GM12878 (cell line): ENCODE data around the gene CBFA2T3. TPM values are rescaled to one million over a fixed set of nuclear protein-coding genes. Genes with fewer than 3 reads are reported as not detected.

Experiments used
- ATAC-seq: fragments of 200-7000 bp; cut with Tn5 transposase; 3 replicates; pipeline ENCODE4 v1.9.1; 2020; ENCODE audit warnings: mild to moderate bottlenecking, moderate library complexity
- BruUV-seq: library from RNA; stranded (reverse); fragments of 400-500 nt; replicated peaks from 2 replicates; lab custom pipeline; 2021; lab: Mats Ljungman, UMichigan
- CTCF ChIA-PET: fragments of 300-600 bp; sonication (Branson Sonifier 250); formaldehyde crosslinking; extraction: SDS; loops from one replicate; lab custom pipeline; 2021; ENCODE audit warnings: inconsistent platforms; lab: Yijun Ruan, JAX
- POLR2A ChIA-PET: fragments of 350-600 bp; formaldehyde crosslinking; extraction: SDS; loops from one replicate; lab custom pipeline; 2021; ENCODE audit warnings: inconsistent platforms; lab: Charles Lee
- RAD21 ChIA-PET: fragments of 300-600 bp; sonication (Branson Sonifier 250); formaldehyde crosslinking; loops from one replicate; lab custom pipeline; 2023; ENCODE audit warnings: antibody characterized with exemption; ENCODE audit not compliant: unreplicated experiment; lab: Charles Lee
- SMC1A ChIA-PET: fragments of 300-600 bp; sonication (Branson Sonifier 250); formaldehyde crosslinking; loops from one replicate; lab custom pipeline; 2023; ENCODE audit not compliant: unreplicated experiment, uncharacterized antibody; lab: Charles Lee
- DNase-seq: peaks from one replicate; pipeline ENCODE4 v3.0.0-alpha.2; 2011; ENCODE audit warnings: low read depth, low spot score
- FAIRE-seq: peaks from 3 replicates; lab custom pipeline; 2011; peaks lifted over from hg19 to GRCh38; lab: Jason Lieb, UNC
- H2AFZ ChIP-seq: 2 replicates; pipeline ENCODE4 v1.6.0; 2011; ENCODE audit warnings: low read depth, low read length, control low read depth; ENCODE audit not compliant: control insufficient read depth
- H3K27ac ChIP-seq: 2 replicates; pipeline ENCODE4 v1.5.1; 2011; ENCODE audit warnings: control low read depth; ENCODE audit not compliant: control insufficient read depth, insufficient read depth
- H3K27me3 ChIP-seq, 2 experiments: replicated peaks in 1 of 2; 2 replicates each; pipeline versions ENCODE4 v1.6.0 to v1.6.1; 2011; ENCODE audit warnings: low read length in 1 of 2; ENCODE audit not compliant: control insufficient read depth in 2 of 2, insufficient read depth in 2 of 2
- H3K36me3 ChIP-seq, 2 experiments: 2 replicates each; pipeline ENCODE4 v1.5.1; 2011; ENCODE audit warnings: low read length in 1 of 2; ENCODE audit not compliant: control insufficient read depth in 2 of 2, insufficient read depth in 2 of 2
- H3K4me1 ChIP-seq: 2 replicates; pipeline ENCODE4 v1.6.1; 2011; ENCODE audit warnings: mild to moderate bottlenecking, low read length, moderate library complexity, mixed read lengths; ENCODE audit not compliant: control insufficient read depth, insufficient read depth
- H3K4me2 ChIP-seq: 2 replicates; pipeline ENCODE4 v1.6.0; 2011; ENCODE audit warnings: control low read depth; ENCODE audit not compliant: control insufficient read depth, insufficient read depth
- H3K4me3 ChIP-seq: fragments of 200-600 bp; sonication (generic); 2 replicates; pipeline ENCODE4 v1.5.1; 2016
- H3K79me2 ChIP-seq: 2 replicates; pipeline ENCODE4 v1.6.0; 2011; ENCODE audit warnings: low read length; ENCODE audit not compliant: control insufficient read depth, insufficient read depth
- H3K9ac ChIP-seq: 2 replicates; pipeline ENCODE4 v1.8.0; 2011; ENCODE audit warnings: low read length, control low read depth, mixed read lengths; ENCODE audit not compliant: control insufficient read depth, insufficient read depth
- H3K9me3 ChIP-seq: replicated peaks from 3 replicates; pipeline ENCODE4 v1.5.1; 2011; ENCODE audit warnings: mild to moderate bottlenecking, low read length; ENCODE audit not compliant: control insufficient read depth, insufficient read depth
- H4K20me1 ChIP-seq: 2 replicates; pipeline ENCODE4 v1.6.0; 2011; ENCODE audit not compliant: control insufficient read depth, insufficient read depth
- BRCA1 ChIP-seq: IDR thresholded peaks from 2 replicates; pipeline ENCODE4 v1.6.1; 2011; ENCODE audit warnings: low read depth, low read length, improper control_type of control experiment
- CBFB ChIP-seq: IDR thresholded peaks from 2 replicates; pipeline ENCODE4 v1.6.1; 2016; ENCODE audit warnings: antibody characterized with exemption, low read depth
- CUX1 ChIP-seq: IDR thresholded peaks from 2 replicates; pipeline ENCODE4 v1.6.1; 2012; ENCODE audit warnings: improper control_type of control experiment, low read depth, low read length; ENCODE audit not compliant: insufficient replicate concordance
- JUND ChIP-seq: IDR thresholded peaks from 2 replicates; pipeline ENCODE4 v1.6.1; 2012; ENCODE audit warnings: low read depth, mild to moderate bottlenecking, low read length, improper control_type of control experiment, moderate library complexity
- LARP7 ChIP-seq: fragments of 450-650 bp; IDR thresholded peaks from 2 replicates; pipeline ENCODE4 v1.6.1; 2017; ENCODE audit warnings: mild to moderate bottlenecking
- SPI1 ChIP-seq: IDR thresholded peaks from 2 replicates; pipeline ENCODE4 v1.6.1; 2011; ENCODE audit warnings: low read depth, mild to moderate bottlenecking, low read length, moderate library complexity, borderline replicate concordance; ENCODE audit not compliant: insufficient read depth
- WGBS: methylation state at CpG from one replicate; pipeline ENCODE4 v1.1.6; 2016; ENCODE audit warnings: low lambda C conversion rate; ENCODE audit not compliant: insufficient replicate concordance, insufficient coverage; ENCODE audit errors: missing lambda C conversion rate; 5-methylcytosine and 5-hydroxymethylcytosine counted together
- in situ Hi-C: fragments of 300-500 bp; cut with MboI; formaldehyde crosslinking; loops from 9 replicates; pipeline ENCODE4 v1.14.3; 2018; ENCODE audit warnings: mixed read lengths
- intact Hi-C: fragments of 100-400 bp; cut with micrococcal nuclease; formaldehyde crosslinking; loops from one replicate; pipeline ENCODE4 v1.14.2; 2022; ENCODE audit not compliant: unreplicated experiment
- polyA plus RNA-seq, 11 experiments: library from polyadenylated mRNA; depleted of rRNA in 4 of 11; unstranded in 6 of 11; stranded (reverse) in 5 of 11; fragments of >200 nt; fragmentation: Nextera tagmentation in 4 of 11; fragmentation: Illumina TruSeq in 1 of 11; extraction: Ambion mirVana in 4 of 11; extraction: Trizol in 1 of 11; gene quantifications; 1 replicate in 1 of 11; 2 replicates in 10 of 11; pipeline versions ENCODE4 v1.2.1 to v1.2.3, GENCODE V29; 2011 to 2016; ENCODE audit warnings: inconsistent platforms in 2 of 11, missing spikeins in 2 of 11, low read depth in 1 of 11
- total RNA-seq, 4 experiments: library from RNA; depleted of rRNA in 3 of 4; stranded (reverse); fragments of >200 nt in 3 of 4; fragmentation: Illumina TruSeq in 1 of 4; extraction: Trizol in 1 of 4; gene quantifications; 2 replicates each; pipeline versions ENCODE4 v1.2.1 to v1.2.3, GENCODE V29; 2013 to 2021

Gene CBFA2T3
- total and polyA plus RNA-seq, 10 of the 15 experiments (the other 5 are each of a cell fraction or from before 2014, with no cell fraction given) = 0.69 to 42.6 (median 4.5) TPM

DNA sequence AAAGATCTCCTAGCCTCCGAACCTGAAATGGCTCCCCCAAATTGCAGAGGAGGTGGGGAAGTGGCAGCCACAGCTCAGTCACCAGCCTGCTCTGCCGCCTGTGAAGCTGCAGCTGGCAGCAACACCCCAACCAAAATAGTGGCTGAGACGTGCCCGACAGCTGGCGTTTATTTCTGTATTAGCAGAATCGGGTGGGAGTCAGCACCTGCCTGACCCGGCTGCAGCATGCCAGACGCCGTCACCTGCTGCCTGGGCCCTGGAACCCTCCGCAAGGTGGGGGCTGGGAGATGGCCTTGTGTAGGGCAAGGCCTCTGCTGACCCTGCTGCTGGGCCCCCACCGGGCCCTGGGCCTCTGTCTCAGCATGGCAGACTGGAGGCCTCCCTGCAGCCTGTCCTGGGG is 93.1 kb downstream of the CBFA2T3 start (continued):
- TF ChIP-seq CUX1 = no peak

- intact Hi-C loops = no loop called here
- Histone ChIP-seq H3K4me1 (no peaks in the 10 kb centered on the region), H3K36me3 (peaks cover 2 to 4% of the 10 kb centered on the region in 2 experiments; a peak in 3 of 4 replicates), H3K4me2 (no peak overlapping the region), H3K9me3 (no peaks in the 10 kb centered on the region), H4K20me1 (no peaks in the 10 kb centered on the region), H2AFZ (no peak overlapping the region), H3K27me3 (no peaks in the 10 kb centered on the region), H3K79me2 (no peaks in the 10 kb centered on the region), H3K27ac (no peak overlapping the region), H3K9ac (no peak overlapping the region), H3K4me3 (no peak overlapping the region)
- CTCF ChIA-PET = no interaction called here
- RAD21 ChIA-PET = no interaction called here
- in situ Hi-C loops = no loop called here
- SMC1A ChIA-PET = no interaction called here
- ATAC-seq (no peak), FAIRE-seq (no peak), DNase-seq (no peak)
- POLR2A ChIA-PET = no interaction called here
- WGBS = 99% methylated on average over 49 of the region's 49 CpGs
- TF ChIP-seq LARP7 = no peak
- TF ChIP-seq CBFB = no peak
- TF ChIP-seq JUND = no peak
- no peak for TF ChIP-seq SPI1
- no peak for TF ChIP-seq BRCA1
- no TSS peak for BruUV-seq
Measured at GRCh38 chr16:88883117-88883895, 93.7 kb downstream of the CBFA2T3 start.
